Kidney (tissue), 14 donors: Measurements from ENCODE around the gene NTRK3. TPM values are rescaled to one million over a fixed set of nuclear protein-coding genes. Genes with fewer than 3 reads are reported as not detected.

Experiments used
- DNase-seq, 5 donors: peaks; one replicate each; pipeline ENCODE4 v3.0.0-alpha.2; 2013 to 2020
- FAIRE-seq: peaks from 2 replicates; lab custom pipeline; 2012; peaks lifted over from hg19 to GRCh38; lab: Jason Lieb, UNC
- H3K27ac ChIP-seq, 2 donors: one replicate each; pipeline ENCODE4 v1.7.0; 2013; ENCODE audit warnings: low read depth in 2 of 2, low read length in 2 of 2, inconsistent platforms in 1 of 2
- H3K27me3 ChIP-seq: one replicate; pipeline ENCODE4 v1.7.1; 2013; ENCODE audit warnings: low read length, inconsistent platforms; ENCODE audit not compliant: control insufficient read depth, insufficient read depth
- H3K36me3 ChIP-seq, 3 donors: one replicate each; pipeline versions ENCODE4 v1.7.0 to v1.7.1; 2013; ENCODE audit warnings: low read length in 3 of 3, control low read depth in 1 of 3, inconsistent platforms in 1 of 3; ENCODE audit not compliant: insufficient read depth in 3 of 3, control insufficient read depth in 2 of 3
- H3K4me1 ChIP-seq, 3 donors: one replicate each; pipeline versions ENCODE4 v1.7.0 to v1.7.1; 2013; ENCODE audit warnings: low read length in 3 of 3, inconsistent platforms in 1 of 3, low read depth in 1 of 3; ENCODE audit not compliant: control insufficient read depth in 2 of 3, insufficient read depth in 2 of 3
- H3K4me3 ChIP-seq, 3 donors: one replicate each; pipeline versions ENCODE4 v1.7.0 to v1.8.1; 2013; ENCODE audit warnings: low read length in 3 of 3, control low read depth in 1 of 3, inconsistent platforms in 1 of 3
- H3K9ac ChIP-seq, 3 donors: one replicate each; pipeline versions ENCODE4 v1.7.0 to v1.7.1; 2013; ENCODE audit warnings: low read length in 3 of 3, control low read depth in 1 of 3, inconsistent platforms in 1 of 3
- H3K9me3 ChIP-seq, 3 donors: one replicate each; pipeline versions ENCODE4 v1.7.0 to v1.7.1; 2013; ENCODE audit warnings: low read length in 3 of 3, control low read depth in 1 of 3, inconsistent platforms in 1 of 3; ENCODE audit not compliant: control insufficient read depth in 2 of 3, insufficient read depth in 1 of 3
- intact Hi-C: fragments of 100-400 bp; cut with DNase I; formaldehyde crosslinking; loops from one replicate; pipeline ENCODE4 v1.11.1; 2022
- polyA plus RNA-seq: library from polyadenylated mRNA; stranded (reverse); fragments of 350-450 nt; fragmentation: Illumina TruSeq; extraction: RNeasy Lipid Tissue Mini Kit (QIAGEN cat#74804); gene quantifications from one replicate; pipeline ENCODE4 v1.2.3, GENCODE V29; 2014; ENCODE audit warnings: low read depth, low replicate concordance; ENCODE audit not compliant: insufficient read depth
- total RNA-seq: library from RNA; stranded (reverse); fragmentation: NEBNext Ultra II Directional; extraction: Animal tissue kit (Norgen Biotek cat#: 25700); gene quantifications from one replicate; pipeline ENCODE4 v1.2.1, GENCODE V29; 2021
- TF ChIP-seq, protein P1 (sequence below): IDR thresholded peaks from 3 replicates; pipeline ENCODE4 v1.5.1; 2012; ENCODE audit warnings: mild to moderate bottlenecking, moderate library complexity, borderline replicate concordance; ENCODE audit not compliant: insufficient read depth; ENCODE audit errors: extremely low read depth
- donor health status: control.
- donor health status: control.
- donor health status: control.
- donor health status: control.
- donor health status: control.
- donor health status: DM: yes; HTN: yes; CAD: no.
- donor health status: Normal renal cell carcinoma (clear cell type).

NTRK3 gene
- total and polyA plus RNA-seq, 2 donors from 2014 or later = 8.9 to 25.5 TPM

DNA sequence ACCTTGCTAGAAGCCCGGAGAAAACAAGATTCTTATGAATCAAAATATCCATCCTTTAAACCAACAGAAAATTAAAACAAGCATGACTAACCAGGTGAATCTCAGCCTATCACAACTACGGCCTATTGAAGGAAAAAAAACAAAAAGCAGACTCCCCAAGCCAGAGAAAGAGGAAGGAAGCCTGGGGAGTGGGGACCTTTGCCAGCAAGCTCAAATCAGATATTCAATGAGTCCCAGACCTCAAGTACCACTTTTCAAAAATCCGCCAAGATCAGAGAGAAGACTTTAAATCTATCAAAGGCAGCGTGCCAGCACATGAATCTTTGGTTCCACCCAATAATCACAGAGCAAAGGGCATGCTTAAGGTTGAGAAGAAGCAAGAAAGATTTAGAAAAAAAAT, 253.8 kb downstream of the NTRK3 start:
- intact Hi-C loops = no loop called here
- FAIRE-seq = no peak

DNA sequence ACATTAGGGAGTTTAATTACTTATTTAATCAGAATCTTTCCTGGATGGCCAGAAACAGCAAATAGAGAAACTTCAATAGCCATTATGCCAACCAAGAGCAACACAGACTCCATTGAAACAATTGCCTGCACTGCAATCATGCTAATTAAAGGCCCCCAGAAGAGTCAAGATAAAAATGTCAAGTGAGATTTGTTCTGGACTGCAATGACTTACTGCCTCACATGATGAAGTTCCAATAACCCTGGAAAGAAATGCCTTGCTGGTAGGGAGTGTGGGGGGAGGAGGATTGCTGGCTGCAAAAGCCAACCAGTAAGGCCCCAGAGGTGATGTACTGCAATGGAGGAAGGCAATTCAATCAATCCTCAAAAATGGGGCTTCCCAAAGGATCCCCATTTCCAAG, 257.9 kb downstream of the NTRK3 start:
- Histone ChIP-seq H3K9me3 (no peaks in the 10 kb centered on the region), H3K27ac (no peak overlapping the region), H3K4me1 (no peaks in the 10 kb centered on the region), H3K27me3 (no peaks in the 10 kb centered on the region), H3K9ac (no peak overlapping the region), H3K36me3 (no peaks in the 10 kb centered on the region), H3K4me3 (no peak overlapping the region)
- TF ChIP-seq, protein P1, sequence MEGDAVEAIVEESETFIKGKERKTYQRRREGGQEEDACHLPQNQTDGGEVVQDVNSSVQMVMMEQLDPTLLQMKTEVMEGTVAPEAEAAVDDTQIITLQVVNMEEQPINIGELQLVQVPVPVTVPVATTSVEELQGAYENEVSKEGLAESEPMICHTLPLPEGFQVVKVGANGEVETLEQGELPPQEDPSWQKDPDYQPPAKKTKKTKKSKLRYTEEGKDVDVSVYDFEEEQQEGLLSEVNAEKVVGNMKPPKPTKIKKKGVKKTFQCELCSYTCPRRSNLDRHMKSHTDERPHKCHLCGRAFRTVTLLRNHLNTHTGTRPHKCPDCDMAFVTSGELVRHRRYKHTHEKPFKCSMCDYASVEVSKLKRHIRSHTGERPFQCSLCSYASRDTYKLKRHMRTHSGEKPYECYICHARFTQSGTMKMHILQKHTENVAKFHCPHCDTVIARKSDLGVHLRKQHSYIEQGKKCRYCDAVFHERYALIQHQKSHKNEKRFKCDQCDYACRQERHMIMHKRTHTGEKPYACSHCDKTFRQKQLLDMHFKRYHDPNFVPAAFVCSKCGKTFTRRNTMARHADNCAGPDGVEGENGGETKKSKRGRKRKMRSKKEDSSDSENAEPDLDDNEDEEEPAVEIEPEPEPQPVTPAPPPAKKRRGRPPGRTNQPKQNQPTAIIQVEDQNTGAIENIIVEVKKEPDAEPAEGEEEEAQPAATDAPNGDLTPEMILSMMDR = no peak
- intact Hi-C loops = no loop called here
- FAIRE-seq (no peak), DNase-seq (no peak)

More for the DNA sequence above, 253.8 kb downstream of the NTRK3 start:
- TF ChIP-seq, protein P1 = no peak
- H3K27me3 ChIP-seq = no peaks in the 10 kb centered on the region
- H3K4me1 ChIP-seq = no peaks in the 10 kb centered on the region
- no peak for DNase-seq
- H3K36me3 ChIP-seq = no peaks in the 10 kb centered on the region
- no peaks in the 10 kb centered on the region for H3K9me3 ChIP-seq
- H3K4me3 ChIP-seq = no peak overlapping the region
- no peak overlapping the region for H3K9ac ChIP-seq
- H3K27ac ChIP-seq = no peak overlapping the region

DNA sequence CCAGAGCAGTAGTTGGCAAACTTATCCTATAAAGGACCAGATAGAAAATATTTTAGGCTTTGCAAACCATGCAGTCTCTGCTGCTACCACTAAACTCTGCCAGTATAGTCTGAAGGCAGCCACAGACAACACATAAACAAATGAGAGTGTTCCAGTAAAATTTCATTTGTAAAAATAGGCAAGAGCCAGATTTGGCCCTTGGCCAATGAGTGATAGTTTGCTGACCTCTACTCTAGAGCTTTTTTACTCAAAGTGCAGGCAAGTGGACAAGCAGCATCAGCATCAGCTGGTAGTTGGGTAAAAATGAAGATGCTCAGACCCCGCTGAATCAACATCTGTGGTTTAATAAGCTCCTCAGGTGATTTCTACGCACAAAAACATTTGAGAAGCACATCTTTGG, 269.8 kb downstream of the NTRK3 start:
- FAIRE-seq (no peak), DNase-seq (no peak)
- TF ChIP-seq, protein P1 = no peak

DNA sequence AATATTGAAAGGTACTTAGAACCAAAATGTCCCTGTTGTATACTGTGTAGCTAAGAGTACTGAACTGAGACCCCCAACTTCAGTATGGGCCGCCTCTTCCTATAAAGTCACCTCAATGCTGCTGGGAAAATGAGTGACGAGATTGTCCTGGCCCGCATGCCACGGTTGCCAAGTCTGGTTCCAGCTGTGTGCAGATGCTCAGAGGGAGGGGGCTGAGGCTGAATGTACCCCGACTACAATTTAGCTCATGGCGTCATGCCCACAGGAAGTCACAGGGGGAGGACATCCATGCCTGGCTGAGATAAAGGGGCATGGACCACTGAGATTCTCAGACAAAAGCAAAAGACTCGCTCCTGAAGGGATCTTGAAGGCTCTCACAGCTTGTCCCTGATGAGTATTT, 271.1 kb downstream of the NTRK3 start:
- DNase-seq = no peak
- intact Hi-C loops = no loop called here
- Histone ChIP-seq H3K4me1 (no peaks in the 10 kb centered on the region), H3K36me3 (no peaks in the 10 kb centered on the region), H3K4me3 (no peak overlapping the region), H3K9ac (no peak overlapping the region), H3K9me3 (no peaks in the 10 kb centered on the region), H3K27me3 (no peaks in the 10 kb centered on the region), H3K27ac (no peak overlapping the region)
- FAIRE-seq = no peak
- TF ChIP-seq, protein P1 = no peak

More for the DNA sequence above, 269.8 kb downstream of the NTRK3 start:
- no peak overlapping the region for H3K9ac ChIP-seq
- no peaks in the 10 kb centered on the region for H3K27me3 ChIP-seq
- no peaks in the 10 kb centered on the region for H3K9me3 ChIP-seq
- H3K36me3 ChIP-seq = no peaks in the 10 kb centered on the region
- intact Hi-C loops = no loop called here
- no peak overlapping the region for H3K4me3 ChIP-seq
- no peaks in the 10 kb centered on the region for H3K4me1 ChIP-seq
- no peak overlapping the region for H3K27ac ChIP-seq
